Glutamatergic neuron (in vitro differentiated cells): Measurements from ENCODE around the gene NEK4. TPM values are rescaled to one million over a fixed set of nuclear protein-coding genes. Genes with fewer than 3 reads are reported as not detected.

Experiments
- DNase-seq: peaks from one replicate; pipeline ENCODE4 v3.0.0; 2022
- H3K27ac Mint-ChIP-seq: one replicate; pipeline ENCODE4 v1.8.0; 2020; ENCODE audit warnings: mild to moderate bottlenecking, mixed read lengths, inconsistent platforms; ENCODE audit not compliant: unreplicated experiment
- H3K27me3 Mint-ChIP-seq: one replicate; pipeline ENCODE4 v1.8.0; 2020; ENCODE audit warnings: mild to moderate bottlenecking, moderate library complexity, mixed read lengths, inconsistent platforms; ENCODE audit not compliant: unreplicated experiment
- H3K36me3 Mint-ChIP-seq: one replicate; pipeline ENCODE4 v1.8.0; 2020; ENCODE audit warnings: mild to moderate bottlenecking, mixed read lengths, inconsistent platforms; ENCODE audit not compliant: unreplicated experiment
- H3K4me1 Mint-ChIP-seq: one replicate; pipeline ENCODE4 v1.8.0; 2020; ENCODE audit warnings: mild to moderate bottlenecking, low read depth, mixed read lengths, inconsistent platforms; ENCODE audit not compliant: unreplicated experiment
- H3K4me3 Mint-ChIP-seq: one replicate; pipeline ENCODE4 v1.8.0; 2020; ENCODE audit warnings: mild to moderate bottlenecking, mixed read lengths, inconsistent platforms; ENCODE audit not compliant: unreplicated experiment
- H3K9me3 Mint-ChIP-seq: one replicate; pipeline ENCODE4 v1.8.0; 2020; ENCODE audit warnings: mild to moderate bottlenecking, moderate library complexity, mixed read lengths, inconsistent platforms; ENCODE audit not compliant: unreplicated experiment
- total RNA-seq: library from RNA; stranded (reverse); fragmentation: NEBNext Ultra II Directional; extraction: Animal tissue kit (Norgen Biotek cat#: 25700); gene quantifications from one replicate; pipeline ENCODE4 v1.2.1, GENCODE V29; 2021; ENCODE audit not compliant: unreplicated experiment
- TF ChIP-seq, protein P1 (sequence below): fragments of 200-600 bp; sonication (generic); IDR thresholded peaks from one replicate; pipeline ENCODE4 v1.5.0; 2021; ENCODE audit not compliant: partially characterized antibody, unreplicated experiment

Gene NEK4
- total RNA-seq, 1 donor from 2014 or later: 28.5 TPM

DNA sequence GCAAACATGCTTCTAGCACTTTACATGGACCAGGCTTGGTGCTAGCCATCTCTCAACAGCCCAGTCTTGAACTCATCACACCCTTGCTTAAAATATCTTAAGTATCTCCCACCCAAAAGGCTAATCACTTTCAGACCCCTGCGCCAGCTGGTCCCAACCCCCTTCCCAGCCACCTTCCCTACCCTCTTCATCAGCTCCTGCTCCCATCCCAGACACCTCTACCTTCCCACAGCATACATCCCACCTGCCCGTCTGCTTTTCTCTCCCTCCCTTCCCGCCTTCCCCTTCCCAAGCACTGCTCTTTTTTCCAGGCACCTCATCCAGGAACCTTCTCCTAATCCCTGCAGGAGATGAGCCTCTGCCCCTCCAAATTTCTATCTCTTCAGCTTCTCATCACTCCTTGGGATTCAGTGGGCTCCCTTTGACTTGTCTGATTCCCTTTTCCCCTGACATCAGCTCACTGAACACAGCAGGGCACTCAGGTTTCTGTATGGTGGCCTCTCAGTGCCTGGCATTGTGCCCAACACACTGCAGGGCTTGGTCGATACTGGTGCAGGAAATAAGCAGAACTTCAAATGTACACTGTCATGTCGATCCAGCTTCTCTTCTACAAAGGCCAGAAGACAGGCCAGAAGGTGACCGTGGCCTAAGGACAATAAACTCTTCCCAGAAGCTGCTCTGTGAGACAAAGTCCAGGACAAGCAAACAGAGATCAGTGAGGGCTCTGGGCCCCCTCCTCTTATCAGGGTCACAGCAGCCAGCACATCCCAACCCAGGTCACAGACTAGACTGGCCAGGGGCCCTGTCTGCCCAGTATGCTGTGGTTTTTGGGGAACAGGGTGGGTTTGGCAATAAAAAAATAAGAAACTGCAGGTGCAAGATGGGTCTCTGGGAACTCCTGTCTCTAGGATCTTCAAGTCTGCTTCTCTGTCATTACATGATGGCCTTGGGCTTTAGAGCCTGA, 4.4 kb upstream of the NEK4 start:
- DNase-seq: no peak

DNA sequence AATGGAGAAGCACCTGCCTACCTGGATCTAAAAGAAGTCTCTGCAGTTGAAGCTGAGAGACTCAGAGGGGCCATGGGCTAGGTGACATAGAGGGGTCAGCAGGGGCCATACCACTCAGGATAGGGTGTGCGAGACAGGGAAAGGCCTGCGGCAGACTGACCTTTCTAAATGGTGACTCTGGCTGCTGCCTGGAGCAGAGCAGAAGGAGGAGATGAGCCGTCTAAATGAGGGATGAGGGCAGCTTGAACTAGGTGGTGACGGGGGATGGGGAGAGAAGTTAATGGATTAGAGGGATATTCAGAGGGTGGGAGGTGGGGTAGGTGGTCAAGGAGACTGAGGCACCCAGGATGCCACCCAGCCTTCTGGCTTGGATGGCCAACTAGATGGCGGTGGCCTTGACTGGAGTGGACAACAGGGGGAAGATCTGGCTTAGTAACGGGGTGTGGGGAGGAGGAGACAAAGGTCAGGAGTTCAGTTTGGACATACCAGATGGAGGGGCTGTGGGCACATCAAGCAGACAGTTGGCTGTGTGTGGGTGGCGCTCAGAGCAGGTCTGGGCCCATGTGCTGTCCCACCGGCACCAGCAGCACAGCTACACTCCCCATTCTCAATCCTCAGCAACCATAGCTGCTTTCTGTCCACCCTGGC, 3.5 kb upstream of the NEK4 start:
- Mint-ChIP-seq H3K36me3 (no peaks in the 10 kb centered on the region), H3K4me1 (peaks cover 15% of the 10 kb centered on the region), H3K27ac (no peak overlapping the region), H3K9me3 (peaks cover 4% of the 10 kb centered on the region), H3K27me3 (peaks cover 8% of the 10 kb centered on the region), H3K4me3 (no peak overlapping the region)
- no peak for DNase-seq
- TF ChIP-seq, protein P1, sequence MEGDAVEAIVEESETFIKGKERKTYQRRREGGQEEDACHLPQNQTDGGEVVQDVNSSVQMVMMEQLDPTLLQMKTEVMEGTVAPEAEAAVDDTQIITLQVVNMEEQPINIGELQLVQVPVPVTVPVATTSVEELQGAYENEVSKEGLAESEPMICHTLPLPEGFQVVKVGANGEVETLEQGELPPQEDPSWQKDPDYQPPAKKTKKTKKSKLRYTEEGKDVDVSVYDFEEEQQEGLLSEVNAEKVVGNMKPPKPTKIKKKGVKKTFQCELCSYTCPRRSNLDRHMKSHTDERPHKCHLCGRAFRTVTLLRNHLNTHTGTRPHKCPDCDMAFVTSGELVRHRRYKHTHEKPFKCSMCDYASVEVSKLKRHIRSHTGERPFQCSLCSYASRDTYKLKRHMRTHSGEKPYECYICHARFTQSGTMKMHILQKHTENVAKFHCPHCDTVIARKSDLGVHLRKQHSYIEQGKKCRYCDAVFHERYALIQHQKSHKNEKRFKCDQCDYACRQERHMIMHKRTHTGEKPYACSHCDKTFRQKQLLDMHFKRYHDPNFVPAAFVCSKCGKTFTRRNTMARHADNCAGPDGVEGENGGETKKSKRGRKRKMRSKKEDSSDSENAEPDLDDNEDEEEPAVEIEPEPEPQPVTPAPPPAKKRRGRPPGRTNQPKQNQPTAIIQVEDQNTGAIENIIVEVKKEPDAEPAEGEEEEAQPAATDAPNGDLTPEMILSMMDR: no peak

More for the DNA sequence above, 4.4 kb upstream of the NEK4 start:
- Mint-ChIP-seq H3K27ac (no peak overlapping the region), H3K4me3 (no peak overlapping the region), H3K36me3 (no peaks in the 10 kb centered on the region), H3K4me1 (peaks cover 7% of the 10 kb centered on the region), H3K9me3 (peaks cover 2% of the 10 kb centered on the region), H3K27me3 (peaks cover 10% of the 10 kb centered on the region)
- TF ChIP-seq, protein P1: no peak

DNA sequence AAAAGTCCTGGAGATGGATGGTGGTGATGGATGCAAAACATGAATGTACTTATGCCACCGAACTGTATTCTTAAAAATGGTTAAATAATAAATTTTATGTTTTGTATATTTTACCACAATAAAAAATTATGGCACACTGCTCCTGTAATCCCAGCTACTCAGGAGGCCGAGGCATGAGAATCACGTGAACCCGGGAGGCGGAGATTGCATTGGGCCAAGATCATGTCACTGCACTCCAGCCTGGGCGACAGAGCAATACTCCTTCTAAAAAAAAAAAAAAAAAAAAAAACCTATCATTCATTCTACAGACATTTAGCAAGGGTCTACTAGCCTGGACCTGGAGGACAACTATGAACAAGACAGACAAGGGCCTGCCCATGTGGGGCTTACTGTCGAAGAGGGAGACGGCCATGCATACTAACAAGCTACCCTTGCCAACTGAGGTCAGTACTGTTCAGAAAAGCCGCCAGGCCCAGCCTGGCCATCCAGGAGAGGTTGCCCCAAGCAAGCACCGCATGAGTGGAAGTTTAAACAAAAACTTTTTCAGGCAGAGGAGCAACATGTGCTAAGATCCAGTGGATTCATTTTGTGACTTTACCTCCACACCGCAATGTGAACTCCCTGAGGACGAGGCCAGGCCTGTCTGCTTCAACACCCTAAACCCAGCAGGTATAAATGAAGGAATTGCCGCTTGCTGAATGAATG, 2.8 kb upstream of the NEK4 start:
- H3K27ac Mint-ChIP-seq: no peak overlapping the region
- H3K9me3 Mint-ChIP-seq: peaks cover 4% of the 10 kb centered on the region
- H3K36me3 Mint-ChIP-seq: no peaks in the 10 kb centered on the region
- H3K4me3 Mint-ChIP-seq: no peak overlapping the region
- H3K4me1 Mint-ChIP-seq: peaks cover 15% of the 10 kb centered on the region
- peaks cover 8% of the 10 kb centered on the region for H3K27me3 Mint-ChIP-seq
- TF ChIP-seq, protein P1: no peak
- DNase-seq: no peak

DNA sequence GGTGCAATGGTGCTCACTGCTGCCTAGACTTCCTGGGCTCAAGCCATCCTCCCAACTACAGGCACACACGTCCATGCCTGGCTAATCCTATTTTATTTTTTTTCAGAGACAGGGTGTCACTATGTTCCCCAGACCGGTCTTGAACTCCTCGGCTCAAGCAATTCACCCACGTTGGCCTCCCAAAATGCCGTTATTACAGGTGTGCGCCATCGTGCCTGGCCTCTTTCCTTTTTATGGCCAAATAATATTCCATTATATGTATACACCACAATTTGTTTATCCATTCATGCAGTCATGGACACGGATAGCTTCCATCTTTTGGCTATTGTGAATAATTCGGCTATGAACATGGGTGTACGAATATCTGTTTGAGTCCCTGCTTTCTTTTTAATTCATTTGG, 962 bp upstream of the NEK4 start:
- no peaks in the 10 kb centered on the region for H3K36me3 Mint-ChIP-seq
- peaks cover 15% of the 10 kb centered on the region for H3K4me1 Mint-ChIP-seq
- DNase-seq: no peak

More for the DNA sequence above, 962 bp upstream of the NEK4 start:
- H3K27me3 Mint-ChIP-seq: peaks cover 8% of the 10 kb centered on the region
- TF ChIP-seq, protein P1: no peak
- H3K4me3 Mint-ChIP-seq: peak overlapping the region; percentile 96
- H3K9me3 Mint-ChIP-seq: peaks cover 4% of the 10 kb centered on the region
- no peak overlapping the region for H3K27ac Mint-ChIP-seq
